CD4-positive, alpha-beta T cell treated with Interleukin-15 for 4 hours (primary cell): ENCODE results near the gene HMCN1.
"Not testable (repeated sequence)": the region's sequence is repeated elsewhere in the genome, so short reads cannot be mapped to it uniquely, and the experiment has no call there.

Experiments used
- DNase-seq: peaks from one replicate; pipeline ENCODE4 v3.0.0-alpha.2; 2020; ENCODE audit warnings: low spot score

Gene HMCN1

GRCh38 chr1:186154651-186155050, 420.5 kb downstream of the HMCN1 start:
- DNase-seq = no peak

GRCh38 chr1:186155594-186155993, 421.4 kb downstream of the HMCN1 start:
- peak; percentile 3 for DNase-seq

- DNase-seq = not testable (repeated sequence)
Measured at GRCh38 chr1:186162895-186163294, 428.7 kb downstream of the HMCN1 start.

GRCh38 chr1:186164773-186165172, 430.6 kb downstream of the HMCN1 start:
- DNase-seq = no peak

- no peak for DNase-seq
Measured at GRCh38 chr1:186165303-186165702, 431.1 kb downstream of the HMCN1 start.

GRCh38 chr1:186167096-186167668, 433.0 kb downstream of the HMCN1 start:
- DNase-seq = no peak

- DNase-seq = no peak
Measured at GRCh38 chr1:186175588-186175987, 441.4 kb downstream of the HMCN1 start.

GRCh38 chr1:186178426-186179043, 444.3 kb downstream of the HMCN1 start:
- DNase-seq = no peak

GRCh38 chr1:186179231-186179630, 445.0 kb downstream of the HMCN1 start:
- DNase-seq = no peak

GRCh38 chr1:186183219-186183618, 449.0 kb downstream of the HMCN1 start:
- DNase-seq = no peak

GRCh38 chr1:186183970-186184628, 449.9 kb downstream of the HMCN1 start:
- DNase-seq = no peak

GRCh38 chr1:186186251-186186650, 452.1 kb downstream of the HMCN1 start:
- DNase-seq = not testable (repeated sequence)

- DNase-seq = no peak
Measured at GRCh38 chr1:186187601-186188000, 453.4 kb downstream of the HMCN1 start.

- no peak for DNase-seq
Measured at GRCh38 chr1:186188004-186188539, 453.9 kb downstream of the HMCN1 start.

- no peak for DNase-seq
Measured at GRCh38 chr1:186188736-186189135, 454.5 kb downstream of the HMCN1 start.

- DNase-seq = no peak
Measured at GRCh38 chr1:186189156-186189555, 455.0 kb downstream of the HMCN1 start.

- DNase-seq = no peak
Measured at GRCh38 chr1:186191511-186191910, 457.3 kb downstream of the HMCN1 start.

GRCh38 chr1:186193224-186193623, 459.0 kb downstream of the HMCN1 start:
- no peak for DNase-seq

- no peak for DNase-seq
Measured at GRCh38 chr1:186194107-186194756, 460.0 kb downstream of the HMCN1 start.

GRCh38 chr1:186195377-186195931, 461.3 kb downstream of the HMCN1 start:
- no peak for DNase-seq

- no peak for DNase-seq
Measured at GRCh38 chr1:186202271-186202764, 468.1 kb downstream of the HMCN1 start.

- no peak for DNase-seq
Measured at GRCh38 chr1:186202776-186203175, 468.6 kb downstream of the HMCN1 start.
